GM12878 (cell line): ENCODE measurements around the gene EPS8. TPM values are rescaled to one million over a fixed set of nuclear protein-coding genes. Genes with fewer than 3 reads are reported as not detected.

ENCODE experiments used
- ATAC-seq: fragments of 200-7000 bp; cut with Tn5 transposase; 3 replicates; pipeline ENCODE4 v1.9.1; 2020; ENCODE audit warnings: mild to moderate bottlenecking, moderate library complexity
- BruUV-seq: library from RNA; stranded (reverse); fragments of 400-500 nt; replicated peaks from 2 replicates; lab custom pipeline; 2021; lab: Mats Ljungman, UMichigan
- CTCF ChIA-PET: fragments of 300-600 bp; sonication (Branson Sonifier 250); formaldehyde crosslinking; extraction: SDS; loops from one replicate; lab custom pipeline; 2021; ENCODE audit warnings: inconsistent platforms; lab: Yijun Ruan, JAX
- POLR2A ChIA-PET: fragments of 350-600 bp; formaldehyde crosslinking; extraction: SDS; loops from one replicate; lab custom pipeline; 2021; ENCODE audit warnings: inconsistent platforms; lab: Charles Lee
- RAD21 ChIA-PET: fragments of 300-600 bp; sonication (Branson Sonifier 250); formaldehyde crosslinking; loops from one replicate; lab custom pipeline; 2023; ENCODE audit warnings: antibody characterized with exemption; ENCODE audit not compliant: unreplicated experiment; lab: Charles Lee
- SMC1A ChIA-PET: fragments of 300-600 bp; sonication (Branson Sonifier 250); formaldehyde crosslinking; loops from one replicate; lab custom pipeline; 2023; ENCODE audit not compliant: unreplicated experiment, uncharacterized antibody; lab: Charles Lee
- DNase-seq: peaks from one replicate; pipeline ENCODE4 v3.0.0-alpha.2; 2011; ENCODE audit warnings: low read depth, low spot score
- FAIRE-seq: peaks from 3 replicates; lab custom pipeline; 2011; peaks lifted over from hg19 to GRCh38; lab: Jason Lieb, UNC
- H2AFZ ChIP-seq: 2 replicates; pipeline ENCODE4 v1.6.0; 2011; ENCODE audit warnings: low read depth, low read length, control low read depth; ENCODE audit not compliant: control insufficient read depth
- H3K27ac ChIP-seq: 2 replicates; pipeline ENCODE4 v1.5.1; 2011; ENCODE audit warnings: control low read depth; ENCODE audit not compliant: control insufficient read depth, insufficient read depth
- H3K27me3 ChIP-seq, 2 experiments: replicated peaks in 1 of 2; 2 replicates each; pipeline versions ENCODE4 v1.6.0 to v1.6.1; 2011; ENCODE audit warnings: low read length in 1 of 2; ENCODE audit not compliant: control insufficient read depth in 2 of 2, insufficient read depth in 2 of 2
- H3K36me3 ChIP-seq, 2 experiments: 2 replicates each; pipeline ENCODE4 v1.5.1; 2011; ENCODE audit warnings: low read length in 1 of 2; ENCODE audit not compliant: control insufficient read depth in 2 of 2, insufficient read depth in 2 of 2
- H3K4me1 ChIP-seq: 2 replicates; pipeline ENCODE4 v1.6.1; 2011; ENCODE audit warnings: mild to moderate bottlenecking, low read length, moderate library complexity, mixed read lengths; ENCODE audit not compliant: control insufficient read depth, insufficient read depth
- H3K4me2 ChIP-seq: 2 replicates; pipeline ENCODE4 v1.6.0; 2011; ENCODE audit warnings: control low read depth; ENCODE audit not compliant: control insufficient read depth, insufficient read depth
- H3K4me3 ChIP-seq: fragments of 200-600 bp; sonication (generic); 2 replicates; pipeline ENCODE4 v1.5.1; 2016
- H3K79me2 ChIP-seq: 2 replicates; pipeline ENCODE4 v1.6.0; 2011; ENCODE audit warnings: low read length; ENCODE audit not compliant: control insufficient read depth, insufficient read depth
- H3K9ac ChIP-seq: 2 replicates; pipeline ENCODE4 v1.8.0; 2011; ENCODE audit warnings: low read length, control low read depth, mixed read lengths; ENCODE audit not compliant: control insufficient read depth, insufficient read depth
- H3K9me3 ChIP-seq: replicated peaks from 3 replicates; pipeline ENCODE4 v1.5.1; 2011; ENCODE audit warnings: mild to moderate bottlenecking, low read length; ENCODE audit not compliant: control insufficient read depth, insufficient read depth
- H4K20me1 ChIP-seq: 2 replicates; pipeline ENCODE4 v1.6.0; 2011; ENCODE audit not compliant: control insufficient read depth, insufficient read depth
- ASH2L ChIP-seq: fragments of 300-600, 200-600 bp; sonication (generic); IDR thresholded peaks from 2 replicates; pipeline ENCODE4 v1.6.1; 2017; ENCODE audit warnings: low read depth, mild to moderate bottlenecking, borderline replicate concordance
- CEBPB ChIP-seq, 2 experiments: fragments of 150-350 bp in 1 of 2; IDR thresholded peaks; 2 replicates each; pipeline ENCODE4 v1.6.1; 2012 to 2014; ENCODE audit warnings: low read depth in 2 of 2, low read length in 2 of 2, borderline replicate concordance in 1 of 2, inconsistent platforms in 1 of 2
- HDGF ChIP-seq: fragments of 450-650 bp; IDR thresholded peaks from 2 replicates; pipeline ENCODE4 v1.6.1; 2016; ENCODE audit warnings: antibody characterized with exemption
- IKZF2 ChIP-seq, 2 experiments: fragments of 450-650 bp; IDR thresholded peaks; 2 replicates each; pipeline ENCODE4 v1.6.1; 2017; ENCODE audit warnings: mild to moderate bottlenecking in 2 of 2, moderate library complexity in 2 of 2
- IRF4 ChIP-seq: IDR thresholded peaks from 2 replicates; pipeline ENCODE4 v1.6.1; 2011; ENCODE audit warnings: low read depth, low read length
- KLF5 ChIP-seq: fragments of 450-650 bp; IDR thresholded peaks from 2 replicates; pipeline ENCODE4 v1.6.1; 2014; ENCODE audit warnings: mild to moderate bottlenecking; ENCODE audit not compliant: partially characterized antibody
- MTA3 ChIP-seq: IDR thresholded peaks from 2 replicates; pipeline ENCODE4 v1.6.1; 2012; ENCODE audit warnings: low read length, inconsistent platforms, borderline replicate concordance
- NFIC ChIP-seq: IDR thresholded peaks from 2 replicates; pipeline ENCODE4 v1.6.1; 2012; ENCODE audit warnings: low read depth, mild to moderate bottlenecking, inconsistent platforms, low read length, moderate library complexity
- NR2C1 ChIP-seq: fragments of 450-650 bp; IDR thresholded peaks from 2 replicates; pipeline ENCODE4 v1.6.1; 2017; ENCODE audit warnings: antibody characterized with exemption, mild to moderate bottlenecking, moderate library complexity
- SIX5 ChIP-seq: IDR thresholded peaks from 2 replicates; pipeline ENCODE4 v1.6.1; 2011; ENCODE audit warnings: mild to moderate bottlenecking, low read depth, low read length, moderate library complexity; ENCODE audit not compliant: severe bottlenecking
- SMAD5 ChIP-seq: IDR thresholded peaks from 2 replicates; pipeline ENCODE4 v1.6.1; 2016; ENCODE audit warnings: antibody characterized with exemption, low read depth
- ZNF622 ChIP-seq: fragments of 450-650 bp; IDR thresholded peaks from 2 replicates; pipeline ENCODE4 v1.6.1; 2017; ENCODE audit warnings: mild to moderate bottlenecking, inconsistent platforms
- WGBS: methylation state at CpG from one replicate; pipeline ENCODE4 v1.1.6; 2016; ENCODE audit warnings: low lambda C conversion rate; ENCODE audit not compliant: insufficient replicate concordance, insufficient coverage; ENCODE audit errors: missing lambda C conversion rate; 5-methylcytosine and 5-hydroxymethylcytosine counted together
- in situ Hi-C: fragments of 300-500 bp; cut with MboI; formaldehyde crosslinking; loops from 9 replicates; pipeline ENCODE4 v1.14.3; 2018; ENCODE audit warnings: mixed read lengths
- intact Hi-C: fragments of 100-400 bp; cut with micrococcal nuclease; formaldehyde crosslinking; loops from one replicate; pipeline ENCODE4 v1.14.2; 2022; ENCODE audit not compliant: unreplicated experiment
- polyA plus RNA-seq, 11 experiments: library from polyadenylated mRNA; depleted of rRNA in 4 of 11; unstranded in 6 of 11; stranded (reverse) in 5 of 11; fragments of >200 nt; fragmentation: Nextera tagmentation in 4 of 11; fragmentation: Illumina TruSeq in 1 of 11; extraction: Ambion mirVana in 4 of 11; extraction: Trizol in 1 of 11; gene quantifications; 1 replicate in 1 of 11; 2 replicates in 10 of 11; pipeline versions ENCODE4 v1.2.1 to v1.2.3, GENCODE V29; 2011 to 2016; ENCODE audit warnings: inconsistent platforms in 2 of 11, missing spikeins in 2 of 11, low read depth in 1 of 11
- total RNA-seq, 4 experiments: library from RNA; depleted of rRNA in 3 of 4; stranded (reverse); fragments of >200 nt in 3 of 4; fragmentation: Illumina TruSeq in 1 of 4; extraction: Trizol in 1 of 4; gene quantifications; 2 replicates each; pipeline versions ENCODE4 v1.2.1 to v1.2.3, GENCODE V29; 2013 to 2021
- TF ChIP-seq, protein P1 (sequence below): fragments of 450-650 bp; conservative IDR thresholded peaks from 2 replicates; pipeline ENCODE4 v1.6.1; 2017; ENCODE audit warnings: mild to moderate bottlenecking, moderate library complexity
- TF ChIP-seq, protein P2 (sequence below): IDR thresholded peaks from 2 replicates; pipeline ENCODE4 v1.6.1; 2011; ENCODE audit warnings: mild to moderate bottlenecking, low read depth, low read length, moderate library complexity; ENCODE audit not compliant: insufficient replicate concordance
- TF ChIP-seq, protein P3 (sequence below): fragments of 450-650 bp; IDR thresholded peaks from 2 replicates; pipeline ENCODE4 v1.6.1; 2014; ENCODE audit warnings: mild to moderate bottlenecking

EPS8 gene
- total and polyA plus RNA-seq, 10 of the 15 experiments (the other 5 are each of a cell fraction or from before 2014, with no cell fraction given) = 1.3 to 127 (median 3.4) TPM

DNA sequence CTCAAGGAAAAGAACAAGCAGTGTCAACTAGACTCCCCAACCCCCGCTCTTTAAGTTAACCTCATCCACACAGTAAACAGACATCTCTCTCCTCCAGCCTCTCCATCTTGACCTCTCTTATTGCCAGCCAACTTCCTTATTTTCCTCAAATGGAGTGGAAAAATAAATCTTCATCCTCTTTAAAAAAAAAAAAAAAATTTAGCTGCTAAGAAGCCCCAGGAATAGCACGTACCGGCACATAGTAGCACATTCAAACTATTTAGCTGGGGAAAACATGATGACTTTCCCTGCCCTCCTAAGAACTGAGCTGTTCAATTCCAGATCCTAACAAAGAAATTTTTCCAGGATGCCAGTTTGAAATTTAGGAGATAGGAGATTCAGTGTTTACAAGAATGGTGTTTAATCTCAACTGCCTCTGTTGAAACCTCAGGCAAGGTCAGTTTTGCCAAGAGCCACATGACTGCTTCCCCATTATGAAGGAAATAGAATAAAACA is 90.8 kb downstream of the EPS8 start:
- Histone ChIP-seq H3K27ac (no peak overlapping the region), H4K20me1 (no peaks in the 10 kb centered on the region), H3K4me3 (no peak overlapping the region), H3K27me3 (no peaks in the 10 kb centered on the region), H3K9me3 (no peaks in the 10 kb centered on the region), H3K9ac (no peak overlapping the region), H2AFZ (no peak overlapping the region), H3K4me2 (no peak overlapping the region), H3K36me3 (no peaks in the 10 kb centered on the region), H3K4me1 (no peaks in the 10 kb centered on the region), H3K79me2 (no peaks in the 10 kb centered on the region)
- in situ Hi-C loops = no loop called here
- FAIRE-seq (no peak), ATAC-seq (no peak), DNase-seq (no peak)
- intact Hi-C loops = no loop called here
- SMC1A ChIA-PET = interaction anchor here (0.5 to 8.3 kb wide), 25 partner anchors 9 to 158 kb away, joined by 3 to 89 read pairs (median 4); no protein-coding TSS in a partner anchor
- RAD21 ChIA-PET = interaction anchor here (0.6 to 2.7 kb wide), 5 partner anchors 10 to 37 kb away, joined by 3 to 16 read pairs (median 6); no protein-coding TSS in a partner anchor
- POLR2A ChIA-PET = interaction anchor here (0.6 to 2.5 kb wide), 7 partner anchors 10 to 1200 kb away, joined by 3 to 10 read pairs (median 5); no protein-coding TSS in a partner anchor
- BruUV-seq = no TSS peak
- CTCF ChIA-PET = interaction anchor here (0.6 to 2.4 kb wide), 7 partner anchors 9 to 1166 kb away, joined by 3 to 10 read pairs (median 3); no protein-coding TSS in a partner anchor
- 100% methylated on average over 3 of the region's 3 CpGs for WGBS
- no peak for TF ChIP-seq IRF4
- no peak for TF ChIP-seq SMAD5
- no peak for TF ChIP-seq MTA3
- TF ChIP-seq, protein P1, sequence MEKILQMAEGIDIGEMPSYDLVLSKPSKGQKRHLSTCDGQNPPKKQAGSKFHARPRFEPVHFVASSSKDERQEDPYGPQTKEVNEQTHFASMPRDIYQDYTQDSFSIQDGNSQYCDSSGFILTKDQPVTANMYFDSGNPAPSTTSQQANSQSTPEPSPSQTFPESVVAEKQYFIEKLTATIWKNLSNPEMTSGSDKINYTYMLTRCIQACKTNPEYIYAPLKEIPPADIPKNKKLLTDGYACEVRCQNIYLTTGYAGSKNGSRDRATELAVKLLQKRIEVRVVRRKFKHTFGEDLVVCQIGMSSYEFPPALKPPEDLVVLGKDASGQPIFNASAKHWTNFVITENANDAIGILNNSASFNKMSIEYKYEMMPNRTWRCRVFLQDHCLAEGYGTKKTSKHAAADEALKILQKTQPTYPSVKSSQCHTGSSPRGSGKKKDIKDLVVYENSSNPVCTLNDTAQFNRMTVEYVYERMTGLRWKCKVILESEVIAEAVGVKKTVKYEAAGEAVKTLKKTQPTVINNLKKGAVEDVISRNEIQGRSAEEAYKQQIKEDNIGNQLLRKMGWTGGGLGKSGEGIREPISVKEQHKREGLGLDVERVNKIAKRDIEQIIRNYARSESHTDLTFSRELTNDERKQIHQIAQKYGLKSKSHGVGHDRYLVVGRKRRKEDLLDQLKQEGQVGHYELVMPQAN = no peak
- no peak for TF ChIP-seq ASH2L
- TF ChIP-seq HDGF = no peak
- TF ChIP-seq, protein P2, sequence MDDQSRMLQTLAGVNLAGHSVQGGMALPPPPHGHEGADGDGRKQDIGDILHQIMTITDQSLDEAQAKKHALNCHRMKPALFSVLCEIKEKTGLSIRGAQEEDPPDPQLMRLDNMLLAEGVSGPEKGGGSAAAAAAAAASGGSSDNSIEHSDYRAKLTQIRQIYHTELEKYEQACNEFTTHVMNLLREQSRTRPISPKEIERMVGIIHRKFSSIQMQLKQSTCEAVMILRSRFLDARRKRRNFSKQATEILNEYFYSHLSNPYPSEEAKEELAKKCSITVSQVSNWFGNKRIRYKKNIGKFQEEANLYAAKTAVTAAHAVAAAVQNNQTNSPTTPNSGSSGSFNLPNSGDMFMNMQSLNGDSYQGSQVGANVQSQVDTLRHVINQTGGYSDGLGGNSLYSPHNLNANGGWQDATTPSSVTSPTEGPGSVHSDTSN = no peak
- no peak for TF ChIP-seq ZNF622
- no peak for TF ChIP-seq CEBPB (IDR thresholded peaks at IDR 0.05; ENCODE audit: borderline replicate concordance in 1 of 2, low read depth in 2 of 2, low read length in 2 of 2)
- TF ChIP-seq KLF5 = no peak
- TF ChIP-seq IKZF2 (IDR thresholded peaks at IDR 0.05) = no peak
- TF ChIP-seq, protein P3, sequence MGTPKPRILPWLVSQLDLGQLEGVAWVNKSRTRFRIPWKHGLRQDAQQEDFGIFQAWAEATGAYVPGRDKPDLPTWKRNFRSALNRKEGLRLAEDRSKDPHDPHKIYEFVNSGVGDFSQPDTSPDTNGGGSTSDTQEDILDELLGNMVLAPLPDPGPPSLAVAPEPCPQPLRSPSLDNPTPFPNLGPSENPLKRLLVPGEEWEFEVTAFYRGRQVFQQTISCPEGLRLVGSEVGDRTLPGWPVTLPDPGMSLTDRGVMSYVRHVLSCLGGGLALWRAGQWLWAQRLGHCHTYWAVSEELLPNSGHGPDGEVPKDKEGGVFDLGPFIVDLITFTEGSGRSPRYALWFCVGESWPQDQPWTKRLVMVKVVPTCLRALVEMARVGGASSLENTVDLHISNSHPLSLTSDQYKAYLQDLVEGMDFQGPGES = no peak
- TF ChIP-seq SIX5 = no peak
- TF ChIP-seq NFIC = no peak
- TF ChIP-seq NR2C1 = no peak
